HG03521 (cell line): ENCODE measurements around the gene FEZF2.

Source experiments
- ATAC-seq: cut with Tn5 transposase; IDR thresholded peaks from one replicate; pipeline ENCODE4 v1.9.1; 2021; ENCODE audit warnings: mild to moderate bottlenecking, moderate library complexity; ENCODE audit not compliant: unreplicated experiment

The FEZF2 gene

GRCh38 chr3:62332835-62333244 is 40.5 kb downstream of the FEZF2 start:
- ATAC-seq, result no peak

GRCh38 chr3:62332017-62332416 is 41.3 kb downstream of the FEZF2 start:
- ATAC-seq, result no peak

GRCh38 chr3:62329971-62330370 is 43.4 kb downstream of the FEZF2 start:
- no peak for ATAC-seq

- ATAC-seq, result no peak
Observed at GRCh38 chr3:62325896-62326295, 47.5 kb downstream of the FEZF2 start.

- no peak for ATAC-seq
Observed at GRCh38 chr3:62323241-62323640, 50.1 kb downstream of the FEZF2 start.
